Measurements from ENCODE around the gene SCTR.

DNA sequence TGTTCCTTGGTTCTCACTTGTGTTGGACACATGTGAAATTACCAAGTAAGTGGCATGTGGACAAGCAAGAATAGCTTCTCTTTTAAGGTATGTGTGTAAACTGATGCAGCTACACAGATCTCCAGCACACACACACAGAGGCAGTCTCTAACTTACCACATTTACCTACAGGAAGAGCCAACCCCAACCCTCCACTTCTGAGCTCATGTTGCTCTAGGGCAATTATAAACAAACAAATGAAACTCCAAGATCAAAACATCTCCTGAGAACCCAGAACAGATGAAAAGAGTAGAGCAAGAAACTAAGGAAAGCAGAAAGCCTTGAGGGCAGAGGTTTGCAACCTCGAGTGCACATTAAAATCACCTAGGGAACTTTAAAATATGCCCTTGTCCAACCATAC, 108.7 kb downstream of the SCTR start:
- TF ChIP-seq, protein P1, sequence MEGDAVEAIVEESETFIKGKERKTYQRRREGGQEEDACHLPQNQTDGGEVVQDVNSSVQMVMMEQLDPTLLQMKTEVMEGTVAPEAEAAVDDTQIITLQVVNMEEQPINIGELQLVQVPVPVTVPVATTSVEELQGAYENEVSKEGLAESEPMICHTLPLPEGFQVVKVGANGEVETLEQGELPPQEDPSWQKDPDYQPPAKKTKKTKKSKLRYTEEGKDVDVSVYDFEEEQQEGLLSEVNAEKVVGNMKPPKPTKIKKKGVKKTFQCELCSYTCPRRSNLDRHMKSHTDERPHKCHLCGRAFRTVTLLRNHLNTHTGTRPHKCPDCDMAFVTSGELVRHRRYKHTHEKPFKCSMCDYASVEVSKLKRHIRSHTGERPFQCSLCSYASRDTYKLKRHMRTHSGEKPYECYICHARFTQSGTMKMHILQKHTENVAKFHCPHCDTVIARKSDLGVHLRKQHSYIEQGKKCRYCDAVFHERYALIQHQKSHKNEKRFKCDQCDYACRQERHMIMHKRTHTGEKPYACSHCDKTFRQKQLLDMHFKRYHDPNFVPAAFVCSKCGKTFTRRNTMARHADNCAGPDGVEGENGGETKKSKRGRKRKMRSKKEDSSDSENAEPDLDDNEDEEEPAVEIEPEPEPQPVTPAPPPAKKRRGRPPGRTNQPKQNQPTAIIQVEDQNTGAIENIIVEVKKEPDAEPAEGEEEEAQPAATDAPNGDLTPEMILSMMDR (conservative IDR thresholded peaks at IDR 0.05; ENCODE audit: low read depth, low read length), result no peak
- TF ChIP-seq EZH2phosphoT487 (IDR thresholded peaks at IDR 0.05; ENCODE audit: borderline replicate concordance, low read length), result no peak
- no peak for TF ChIP-seq EZH2 (IDR thresholded peaks at IDR 0.05; ENCODE audit: low read length, unreplicated experiment)
